ENCODE results near the gene NRIP2. TPM values are rescaled to one million over a fixed set of nuclear protein-coding genes. Genes with fewer than 3 reads are reported as not detected.

Gene NRIP2
- total RNA-seq, 1 experiment from 2014 or later = not detected

DNA sequence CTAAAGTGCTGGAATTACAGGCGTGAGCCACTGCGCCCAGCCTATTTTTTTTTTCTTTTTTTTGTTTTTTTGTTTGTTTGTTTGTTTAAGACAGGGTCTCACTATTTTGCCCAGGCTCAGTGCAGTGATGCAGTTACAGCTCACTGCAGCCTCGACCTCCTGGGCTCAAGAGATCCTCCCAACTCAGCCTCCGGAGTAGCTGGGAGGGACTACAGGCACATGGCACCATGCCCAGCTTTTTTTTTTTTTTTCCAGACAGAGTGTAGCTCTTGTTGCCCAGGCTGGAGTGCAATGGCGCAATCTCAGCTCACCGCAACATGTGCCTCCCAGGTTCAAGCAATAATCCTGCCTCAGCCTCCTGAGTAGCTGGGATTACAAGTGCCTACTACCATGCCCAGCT lies 28.1 kb downstream of the NRIP2 start:
- no peak overlapping the region for H3K4me3 ChIP-seq (ENCODE audit: insufficient read depth, low read depth, low read length)
- H3K36me3 ChIP-seq (replicated peaks; ENCODE audit: control insufficient read depth, insufficient read depth, low read length) = peaks cover 31% of the 10 kb centered on the region
- no peak for DNase-seq
- H3K27me3 ChIP-seq (ENCODE audit: control insufficient read depth, insufficient read depth, low read length) = no peaks in the 10 kb centered on the region

DNA sequence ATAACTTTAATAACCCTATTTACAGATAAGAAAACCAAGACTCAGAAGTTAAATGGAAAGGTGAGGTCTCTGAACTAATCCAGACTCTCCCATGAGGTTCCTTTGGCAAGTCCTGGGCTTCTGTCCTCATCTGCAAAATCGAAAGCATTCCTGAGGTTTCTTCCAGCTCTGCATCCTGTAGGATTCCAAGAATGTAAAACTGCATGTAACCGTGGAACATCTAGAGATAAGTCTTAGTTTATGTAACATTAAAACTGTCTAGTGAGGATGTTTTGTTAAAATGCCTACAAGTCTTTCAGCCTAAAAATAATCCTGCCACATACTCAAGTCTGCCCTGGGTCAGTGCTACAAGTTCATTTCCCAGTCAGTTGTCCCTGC lies 29.7 kb downstream of the NRIP2 start:
- no peak for DNase-seq
- H3K4me3 ChIP-seq (ENCODE audit: insufficient read depth, low read depth, low read length) = no peak overlapping the region
- H3K27me3 ChIP-seq (ENCODE audit: control insufficient read depth, insufficient read depth, low read length) = no peaks in the 10 kb centered on the region
- H3K36me3 ChIP-seq (replicated peaks; ENCODE audit: control insufficient read depth, insufficient read depth, low read length) = peaks cover 46% of the 10 kb centered on the region

DNA sequence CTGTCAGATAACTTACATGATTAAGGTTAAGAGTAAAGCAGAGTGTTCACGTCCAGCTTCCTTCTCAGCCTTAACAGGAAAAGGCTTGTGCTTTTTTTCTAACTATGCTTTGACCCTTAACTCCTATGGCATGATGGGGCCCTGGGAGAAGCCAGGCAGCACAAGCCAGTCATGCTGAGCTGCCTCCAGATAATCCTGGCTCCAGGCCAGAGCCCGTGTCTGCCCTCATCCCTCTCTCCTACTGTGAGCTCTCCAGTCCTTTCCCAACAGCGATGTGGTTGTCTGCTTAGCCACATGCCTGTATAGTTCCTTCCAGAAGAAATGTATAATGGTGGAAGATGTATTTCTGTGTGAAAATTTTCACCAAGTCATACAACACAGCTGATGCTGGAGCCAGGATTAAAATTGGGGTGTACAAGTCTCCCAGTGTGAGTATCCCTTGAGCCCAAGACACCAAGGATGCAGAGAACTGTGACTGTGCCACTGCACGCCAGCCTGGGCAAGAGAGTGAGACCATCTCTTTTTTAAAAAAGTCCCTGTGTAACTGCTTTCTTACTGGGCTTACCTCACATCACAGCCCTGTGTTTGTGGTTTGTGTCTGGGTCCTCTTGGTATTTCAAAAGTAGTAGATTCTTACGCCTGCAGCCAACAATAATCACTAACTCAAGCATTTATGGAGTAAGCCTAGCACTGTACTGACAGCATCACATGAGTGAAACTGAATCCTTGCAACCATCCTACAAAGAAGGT lies 30.3 kb downstream of the NRIP2 start:
- DNase-seq = no peak
- Histone ChIP-seq H3K27me3 (ENCODE audit: control insufficient read depth, insufficient read depth, low read length) (no peaks in the 10 kb centered on the region), H3K36me3 (replicated peaks; ENCODE audit: control insufficient read depth, insufficient read depth, low read length) (peaks cover 51% of the 10 kb centered on the region), H3K4me3 (ENCODE audit: insufficient read depth, low read depth, low read length) (no peak overlapping the region)

DNA sequence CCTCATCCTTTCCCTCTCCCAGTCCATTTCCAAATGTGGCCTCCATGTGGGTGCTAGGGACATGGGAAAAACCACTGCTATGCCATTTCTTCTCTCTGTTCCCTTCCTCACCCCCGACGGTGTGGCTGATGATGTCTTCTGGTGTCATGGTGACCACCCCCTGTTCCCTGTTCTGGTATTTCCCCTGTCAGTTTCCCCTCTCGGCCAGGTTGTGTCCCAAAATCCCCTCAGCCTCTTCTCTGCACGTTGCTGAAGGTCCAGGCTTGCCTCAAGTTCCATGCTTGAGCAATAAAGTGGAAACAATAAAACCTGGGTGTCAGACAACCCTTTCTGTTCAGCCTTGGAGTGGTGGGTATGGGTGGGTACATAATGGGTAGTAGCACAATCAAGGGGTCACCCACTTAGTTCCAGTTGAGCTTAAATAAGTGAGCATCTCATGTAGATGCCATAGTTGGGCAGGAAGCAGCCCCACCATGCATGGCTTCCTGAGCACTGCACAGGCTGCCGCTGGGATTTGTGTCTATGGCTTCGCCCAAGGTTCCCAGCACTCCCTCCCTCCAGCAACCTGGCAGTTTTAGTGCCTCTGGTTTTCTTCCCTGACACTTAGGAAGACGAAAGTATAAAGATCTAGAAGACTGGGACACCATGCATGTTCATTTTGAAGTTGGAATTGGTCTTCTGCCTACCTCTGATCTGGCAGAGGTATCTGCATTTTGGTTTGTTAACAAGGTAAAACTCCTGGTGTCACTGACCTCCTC lies 31.0 kb downstream of the NRIP2 start:
- DNase-seq = no peak
- H3K36me3 ChIP-seq (replicated peaks; ENCODE audit: control insufficient read depth, insufficient read depth, low read length) = peaks cover 59% of the 10 kb centered on the region

DNA sequence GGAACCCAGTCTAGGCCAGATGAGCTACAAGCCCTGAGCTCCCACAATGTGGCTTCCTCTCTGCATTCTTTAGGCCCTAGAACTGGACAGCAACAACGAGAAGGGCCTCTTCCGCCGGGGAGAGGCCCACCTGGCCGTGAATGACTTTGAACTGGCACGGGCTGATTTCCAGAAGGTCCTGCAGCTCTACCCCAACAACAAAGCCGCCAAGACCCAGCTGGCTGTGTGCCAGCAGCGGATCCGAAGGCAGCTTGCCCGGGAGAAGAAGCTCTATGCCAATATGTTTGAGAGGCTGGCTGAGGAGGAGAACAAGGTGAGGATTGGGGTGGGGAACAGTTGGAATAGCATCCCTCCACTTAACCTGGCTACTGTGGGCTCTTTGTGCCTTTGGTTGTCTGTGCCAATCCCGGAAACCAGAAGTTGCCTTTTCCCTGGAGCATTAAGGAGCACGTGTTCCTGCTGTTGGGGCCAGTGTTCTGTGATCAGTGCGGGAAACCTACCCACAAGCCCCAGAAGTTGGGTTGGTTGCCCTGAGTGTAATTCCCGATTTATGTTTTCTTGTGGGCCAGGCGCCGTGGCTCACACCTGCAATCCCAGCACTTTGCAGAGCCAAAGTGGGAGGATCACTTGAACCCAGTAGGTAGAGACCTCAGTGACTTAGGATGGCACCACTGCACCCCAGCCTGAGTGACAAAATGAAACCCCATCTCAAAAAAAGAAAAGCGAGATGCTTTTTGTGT lies 33.6 kb downstream of the NRIP2 start:
- no peak for DNase-seq
- H3K36me3 ChIP-seq (replicated peaks; ENCODE audit: control insufficient read depth, insufficient read depth, low read length) = peaks cover 79% of the 10 kb centered on the region
- H3K4me3 ChIP-seq (ENCODE audit: insufficient read depth, low read depth, low read length) = no peak overlapping the region
- no peaks in the 10 kb centered on the region for H3K27me3 ChIP-seq (ENCODE audit: control insufficient read depth, insufficient read depth, low read length)

More for the DNA sequence above, 31.0 kb downstream of the NRIP2 start:
- Histone ChIP-seq H3K4me3 (ENCODE audit: insufficient read depth, low read depth, low read length) (no peak overlapping the region), H3K27me3 (ENCODE audit: control insufficient read depth, insufficient read depth, low read length) (no peaks in the 10 kb centered on the region)

DNA sequence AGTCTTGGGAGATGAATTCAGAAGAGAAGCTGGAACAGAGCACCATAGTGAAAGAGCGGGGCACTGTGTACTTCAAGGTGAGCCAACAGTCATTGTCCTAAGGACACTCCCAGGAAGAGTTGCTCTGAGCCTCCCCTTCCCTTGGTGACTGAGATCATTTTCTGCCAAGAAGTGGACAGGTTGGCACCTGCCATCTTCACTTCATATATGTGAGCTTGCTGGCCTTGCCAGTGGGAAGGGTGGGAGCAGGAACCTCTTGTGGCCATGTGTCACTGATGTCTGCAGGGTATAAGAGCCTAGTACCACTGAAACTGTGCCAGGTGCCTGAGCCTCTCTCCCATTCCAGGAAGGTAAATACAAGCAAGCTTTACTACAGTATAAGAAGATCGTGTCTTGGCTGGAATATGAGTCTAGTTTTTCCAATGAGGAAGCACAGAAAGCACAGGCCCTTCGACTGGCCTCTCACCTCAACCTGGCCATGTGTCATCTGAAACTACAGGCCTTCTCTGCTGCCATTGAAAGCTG lies 34.7 kb downstream of the NRIP2 start:
- DNase-seq = no peak
- Histone ChIP-seq H3K27me3 (ENCODE audit: control insufficient read depth, insufficient read depth, low read length) (no peaks in the 10 kb centered on the region), H3K36me3 (replicated peaks; ENCODE audit: control insufficient read depth, insufficient read depth, low read length) (peaks cover 75% of the 10 kb centered on the region), H3K4me3 (ENCODE audit: insufficient read depth, low read depth, low read length) (no peak overlapping the region)

DNA sequence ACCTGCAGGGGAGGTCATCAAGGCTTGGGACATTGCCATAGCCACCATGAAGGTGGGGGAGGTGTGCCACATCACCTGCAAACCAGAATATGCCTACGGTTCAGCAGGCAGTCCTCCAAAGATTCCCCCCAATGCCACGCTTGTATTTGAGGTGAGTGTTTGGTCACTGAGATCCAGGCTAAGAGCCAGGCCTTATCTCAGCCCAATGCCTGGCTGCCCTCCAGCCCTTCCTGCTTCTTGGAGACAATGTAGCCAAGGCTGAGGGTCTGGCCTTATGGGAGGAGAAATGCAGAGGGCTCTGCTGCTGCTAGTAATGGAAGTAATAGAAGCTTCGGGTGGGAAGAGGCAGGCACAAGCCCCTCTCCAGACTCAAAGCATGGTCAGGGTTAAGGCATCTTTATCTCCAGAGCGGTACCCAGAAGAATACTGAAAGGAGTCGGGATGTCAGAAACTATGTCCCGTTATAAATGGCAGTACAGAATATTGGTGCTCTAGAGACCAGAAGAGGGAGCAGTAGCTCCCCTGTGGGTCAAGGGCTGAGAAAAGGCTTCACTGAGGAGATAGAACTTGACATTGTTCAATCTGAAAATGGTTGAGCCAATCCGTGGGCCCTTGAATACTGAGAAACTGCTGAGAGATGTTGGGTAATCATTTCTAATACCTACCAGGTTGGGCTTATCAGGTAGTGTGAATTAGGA lies 37.0 kb downstream of the NRIP2 start:
- peaks cover 2% of the 10 kb centered on the region; the same call in 1 of the 2 replicates for H3K27me3 ChIP-seq (ENCODE audit: control insufficient read depth, insufficient read depth, low read length)

DNA sequence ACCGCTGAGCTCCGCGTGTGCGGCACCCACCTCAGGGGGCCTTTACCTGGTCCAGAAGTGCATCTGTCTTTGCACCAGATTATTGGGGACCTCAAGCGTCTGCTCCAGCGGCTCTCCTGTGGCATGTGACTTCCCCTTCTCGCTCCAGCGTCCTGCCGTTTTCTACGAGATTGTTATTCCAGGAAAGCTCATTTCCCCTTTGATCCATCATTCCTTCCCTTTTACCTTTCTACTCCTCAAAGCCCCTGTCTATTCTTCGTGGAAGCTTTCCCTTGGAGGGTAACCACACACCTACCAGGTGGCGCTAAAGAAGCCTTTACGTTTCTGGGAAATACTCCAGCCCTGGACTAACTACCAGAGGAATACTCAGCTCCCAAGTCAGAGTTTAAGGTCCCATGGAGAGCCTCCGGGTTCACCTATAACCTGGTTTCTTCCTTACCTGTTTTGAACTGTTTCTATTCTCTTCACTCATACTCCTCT lies 38.6 kb downstream of the NRIP2 start:
- Histone ChIP-seq H3K36me3 (replicated peaks; ENCODE audit: control insufficient read depth, insufficient read depth, low read length) (peaks cover 44% of the 10 kb centered on the region), H3K4me3 (ENCODE audit: insufficient read depth, low read depth, low read length) (peak overlapping the region; percentile 71), H3K27me3 (ENCODE audit: control insufficient read depth, insufficient read depth, low read length) (peaks cover 2% of the 10 kb centered on the region; the same call in 1 of the 2 replicates)
- peak; percentile 68 for DNase-seq

More for the DNA sequence above, 37.0 kb downstream of the NRIP2 start:
- no peak for DNase-seq
- Histone ChIP-seq H3K4me3 (ENCODE audit: insufficient read depth, low read depth, low read length) (no peak overlapping the region), H3K36me3 (replicated peaks; ENCODE audit: control insufficient read depth, insufficient read depth, low read length) (peaks cover 54% of the 10 kb centered on the region)

DNA sequence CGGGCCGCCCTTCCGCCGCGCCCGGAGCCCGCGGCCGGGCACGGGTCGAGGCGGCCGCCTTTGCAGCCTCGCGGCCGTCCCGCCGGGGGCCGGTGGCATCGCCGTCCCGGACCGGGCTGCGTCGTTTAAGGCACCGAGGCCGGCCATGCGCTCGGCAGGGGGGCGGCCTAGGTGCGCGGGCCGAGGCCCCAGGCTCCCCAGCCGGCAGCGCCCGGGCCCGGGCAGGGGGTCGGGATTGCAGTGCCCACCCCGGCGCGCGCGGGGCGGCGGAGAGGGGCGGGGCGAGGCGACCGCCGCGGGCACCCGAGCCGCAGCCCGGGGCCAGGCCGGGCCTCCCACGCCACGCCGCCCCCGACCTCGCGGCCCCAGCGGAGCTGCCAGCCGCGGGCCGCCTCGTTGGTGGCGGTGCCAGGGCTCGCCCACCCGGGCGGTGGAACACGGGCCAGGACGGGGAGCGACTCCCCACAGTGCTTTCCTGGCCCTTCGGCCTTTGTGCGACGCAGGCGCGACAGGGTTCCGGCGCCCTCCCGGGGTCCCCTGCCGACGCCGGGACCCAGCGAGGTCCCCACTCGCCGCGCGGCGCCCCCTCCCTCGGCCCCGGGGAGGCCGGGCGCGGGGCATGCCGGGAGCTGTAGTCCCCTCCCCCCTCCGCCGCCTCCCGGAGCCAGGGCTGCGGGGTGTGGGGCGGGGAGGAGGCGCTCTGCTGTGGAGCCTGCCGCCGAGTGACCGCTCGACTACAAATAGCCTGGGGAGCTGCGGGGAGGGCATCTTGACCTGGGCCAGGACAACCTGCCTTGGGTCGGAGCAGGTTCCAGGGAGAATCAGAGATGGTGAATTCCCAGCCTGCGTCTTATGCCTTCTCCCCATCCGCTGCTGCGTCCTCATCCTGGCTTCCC lies 39.3 kb downstream of the NRIP2 start:
- peak; percentile 96 for DNase-seq
- peaks cover 2% of the 10 kb centered on the region; the same call in 1 of the 2 replicates for H3K27me3 ChIP-seq (ENCODE audit: control insufficient read depth, insufficient read depth, low read length)
- H3K4me3 ChIP-seq (ENCODE audit: insufficient read depth, low read depth, low read length) = peak overlapping the region; percentile 71
- H3K36me3 ChIP-seq (replicated peaks; ENCODE audit: control insufficient read depth, insufficient read depth, low read length) = peaks cover 38% of the 10 kb centered on the region

DNA sequence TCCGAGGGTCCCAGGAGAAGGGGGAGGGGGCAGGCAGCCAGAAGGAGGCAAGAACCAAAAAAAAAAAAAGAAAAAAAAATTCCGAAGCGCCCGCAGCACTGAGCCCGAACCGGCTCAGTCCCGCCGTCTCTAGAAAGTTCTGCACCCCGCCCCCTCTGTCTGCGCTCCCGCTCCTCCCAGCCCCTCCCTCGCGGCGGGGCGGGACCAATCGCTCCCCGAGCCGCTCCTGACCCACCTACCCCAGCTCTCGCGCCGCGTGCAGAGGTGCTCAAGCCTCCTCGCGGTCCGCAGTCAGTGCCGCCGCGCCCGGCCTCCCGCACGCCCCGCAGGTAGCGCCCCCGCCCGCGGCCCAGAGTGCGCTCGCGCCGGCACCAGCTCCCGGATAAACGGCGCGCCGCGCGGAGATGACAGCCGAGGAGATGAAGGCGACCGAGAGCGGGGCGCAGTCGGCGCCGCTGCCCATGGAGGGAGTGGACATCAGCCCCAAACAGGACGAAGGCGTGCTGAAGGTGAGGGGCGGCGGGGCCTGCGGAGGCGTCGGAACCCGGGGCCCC lies 40.0 kb downstream of the NRIP2 start, which contains the start of gene FKBP4:
Gene FKBP4, plus strand, starts transcription at position 235 of the 554 bp plus-strand sequence. Its CDS starts 170 bp downstream, at position 405.
- Histone ChIP-seq H3K36me3 (replicated peaks; ENCODE audit: control insufficient read depth, insufficient read depth, low read length) (peaks cover 30% of the 10 kb centered on the region), H3K27me3 (ENCODE audit: control insufficient read depth, insufficient read depth, low read length) (peaks cover 2% of the 10 kb centered on the region; the same call in 1 of the 2 replicates), H3K4me3 (ENCODE audit: insufficient read depth, low read depth, low read length) (peak within 1 kb of the TSS; percentile 71)
- DNase-seq = peak; percentile 99

DNA sequence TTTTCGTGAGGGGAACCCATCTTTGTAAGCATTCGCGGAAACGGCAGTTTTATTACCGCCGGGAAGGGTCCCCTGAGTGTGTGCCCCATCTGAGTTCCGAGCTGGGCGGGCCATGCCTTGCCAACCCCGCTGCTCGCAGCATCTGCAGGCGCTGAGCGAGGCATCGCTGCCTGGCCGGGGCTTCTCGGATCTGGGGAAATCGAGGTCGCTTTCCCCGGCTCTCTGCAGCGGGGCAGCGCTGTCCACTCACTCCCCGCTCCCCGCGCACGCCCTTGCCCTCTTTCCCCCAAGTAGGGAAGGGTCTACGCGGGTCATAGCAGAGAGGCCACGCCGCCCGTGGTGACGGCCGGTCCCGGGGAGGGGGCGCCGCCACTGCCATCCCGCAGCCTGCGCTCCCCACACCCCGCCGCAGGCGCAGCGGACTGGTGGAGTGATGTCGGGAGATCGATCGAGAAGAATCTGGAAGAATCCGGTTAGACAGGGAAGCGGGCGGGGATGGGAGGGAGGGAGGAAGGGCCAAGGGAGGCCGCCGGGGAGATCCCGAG lies 40.6 kb downstream of the NRIP2 start:
- no peak for DNase-seq
- H3K4me3 ChIP-seq (ENCODE audit: insufficient read depth, low read depth, low read length) = peak overlapping the region; percentile 71
- peaks cover 25% of the 10 kb centered on the region for H3K36me3 ChIP-seq (replicated peaks; ENCODE audit: control insufficient read depth, insufficient read depth, low read length)
- H3K27me3 ChIP-seq (ENCODE audit: control insufficient read depth, insufficient read depth, low read length) = peaks cover 2% of the 10 kb centered on the region; the same call in 1 of the 2 replicates

DNA sequence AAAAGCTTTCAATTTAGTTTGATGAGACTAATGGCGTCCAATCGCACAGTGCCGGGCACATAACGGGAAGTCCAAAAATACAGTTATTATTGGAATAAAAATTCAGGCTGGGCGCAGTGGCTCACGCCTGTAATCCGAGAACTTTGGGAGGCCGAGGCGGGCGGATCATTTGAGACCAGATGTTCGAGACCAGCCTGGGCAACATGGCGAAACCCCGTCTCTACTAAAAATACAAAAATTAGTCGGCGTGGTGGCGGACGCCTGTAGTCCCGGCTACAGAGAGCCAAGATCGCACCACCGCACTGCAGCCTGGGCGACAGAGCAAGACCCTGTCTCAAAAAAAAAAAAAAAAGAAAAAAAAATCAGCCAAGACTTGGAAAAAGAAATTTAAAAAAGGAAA lies 41.3 kb downstream of the NRIP2 start:
- H3K27me3 ChIP-seq (ENCODE audit: control insufficient read depth, insufficient read depth, low read length) = peaks cover 2% of the 10 kb centered on the region; the same call in 1 of the 2 replicates
- peaks cover 18% of the 10 kb centered on the region for H3K36me3 ChIP-seq (replicated peaks; ENCODE audit: control insufficient read depth, insufficient read depth, low read length)
- H3K4me3 ChIP-seq (ENCODE audit: insufficient read depth, low read depth, low read length) = no peak overlapping the region; the same call in 1 of the 2 replicates
- DNase-seq = no peak
